Femur (tissue), 1 donor: ENCODE measurements around the gene TEAD4.

Source experiments
- DNase-seq: peaks from one replicate; pipeline ENCODE4 v3.0.0-alpha.2; 2017

The TEAD4 gene

GRCh38 chr12:2959192-2959504 lies at the start of gene TEAD4:
TSS of gene TEAD4 (plus strand) at chr12:2959397.
- DNase-seq, result peak; percentile 77

- DNase-seq, result no peak
Observed at GRCh38 chr12:2912216-2912575, 47.0 kb upstream of the TEAD4 start.

DNA sequence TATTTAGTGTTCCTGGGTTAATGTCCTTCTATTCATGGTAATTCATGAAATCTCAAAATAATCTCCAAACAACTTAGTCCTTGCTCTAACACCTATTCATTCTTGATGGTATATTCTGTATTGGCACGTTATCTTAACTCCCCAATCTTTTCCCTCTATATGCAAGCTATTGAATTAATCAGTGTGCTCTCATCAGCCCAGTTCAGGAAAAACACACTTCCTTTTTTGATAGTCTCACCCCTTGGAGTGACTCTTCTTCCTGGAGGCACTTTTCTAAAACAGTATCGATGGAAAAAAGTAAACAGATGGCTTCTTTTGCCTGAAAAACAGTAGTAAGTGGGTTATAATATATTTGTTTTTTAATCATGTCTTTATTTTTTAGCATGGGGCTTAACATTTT lies 39.9 kb upstream of the TEAD4 start:
- no peak for DNase-seq

DNA sequence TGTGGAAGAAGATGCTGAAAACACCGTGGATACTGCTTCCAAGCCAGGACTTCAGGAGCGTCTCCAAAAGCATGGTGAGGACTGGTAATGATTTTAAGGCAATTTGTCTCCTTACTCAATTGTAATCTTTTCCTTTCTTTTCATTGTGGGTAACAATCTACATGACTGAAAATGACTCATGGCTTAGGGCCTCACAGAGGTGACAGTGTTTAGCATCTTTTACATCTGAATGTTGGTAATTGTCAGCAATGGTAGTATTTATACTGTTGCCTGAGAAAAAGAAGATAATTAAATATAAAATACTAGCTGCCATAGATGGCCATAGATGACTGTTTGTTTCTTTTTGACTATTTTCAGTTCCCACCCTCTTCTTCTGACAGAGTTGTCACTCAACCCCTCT lies 36.9 kb upstream of the TEAD4 start:
- no peak for DNase-seq

GRCh38 chr12:2923057-2923456 lies 36.1 kb upstream of the TEAD4 start:
- no peak for DNase-seq

GRCh38 chr12:2924019-2924418 lies 35.2 kb upstream of the TEAD4 start:
- no peak for DNase-seq

DNA sequence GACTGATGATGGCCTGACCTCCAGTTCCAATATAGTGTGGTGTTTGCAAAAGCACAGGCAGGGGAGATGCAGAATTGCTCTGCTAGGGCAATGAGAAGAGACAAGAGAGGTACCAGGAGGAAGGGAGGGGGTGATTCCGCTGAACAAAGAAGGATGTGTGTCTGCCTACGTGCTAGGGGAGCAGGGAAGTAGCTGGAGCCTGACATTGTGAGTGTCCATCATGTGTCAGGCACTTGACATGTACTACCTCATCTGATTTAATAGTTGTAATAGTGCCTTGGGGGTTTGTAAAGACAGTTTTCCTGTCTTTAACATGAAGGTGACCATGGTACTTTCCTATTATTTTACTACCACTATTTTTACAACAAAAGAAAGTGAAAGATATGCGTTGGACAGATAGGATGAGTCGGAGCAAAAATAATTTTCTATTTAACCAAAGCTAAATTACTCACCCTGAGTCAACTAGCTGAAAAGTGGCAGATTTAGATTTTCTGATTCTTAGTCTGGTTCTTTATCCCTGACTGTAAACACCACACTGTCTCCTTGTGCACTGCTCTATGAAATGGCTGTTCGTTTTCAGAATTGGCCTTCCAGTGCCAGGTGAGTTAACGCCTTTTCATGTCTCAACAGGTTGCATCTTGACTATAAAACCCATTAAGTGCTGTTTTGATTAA lies 33.7 kb upstream of the TEAD4 start:
- DNase-seq, result no peak

- no peak for DNase-seq
Observed at GRCh38 chr12:2930865-2931264, 28.3 kb upstream of the TEAD4 start.

- no peak for DNase-seq
Observed at GRCh38 chr12:2933586-2933985, 25.6 kb upstream of the TEAD4 start.

DNA sequence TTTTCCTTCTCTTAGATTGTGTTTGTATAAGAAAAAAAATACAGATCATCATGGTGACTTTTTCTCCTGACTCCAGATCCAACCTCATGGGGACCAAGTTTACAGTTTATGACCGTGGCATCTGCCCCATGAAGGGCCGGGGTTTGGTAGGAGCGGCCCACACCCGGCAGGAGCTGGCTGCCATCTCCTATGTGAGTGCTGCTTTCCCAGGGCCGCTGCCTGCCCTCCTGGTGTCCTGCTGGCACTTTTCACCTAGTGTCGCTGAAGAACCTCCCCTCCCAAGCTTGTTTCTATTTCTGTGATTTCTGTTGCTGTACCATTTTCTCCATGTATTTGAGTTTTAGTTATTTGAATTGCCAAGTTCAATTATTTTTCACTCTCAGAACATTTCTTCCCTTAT lies 24.8 kb upstream of the TEAD4 start:
- no peak for DNase-seq

DNA sequence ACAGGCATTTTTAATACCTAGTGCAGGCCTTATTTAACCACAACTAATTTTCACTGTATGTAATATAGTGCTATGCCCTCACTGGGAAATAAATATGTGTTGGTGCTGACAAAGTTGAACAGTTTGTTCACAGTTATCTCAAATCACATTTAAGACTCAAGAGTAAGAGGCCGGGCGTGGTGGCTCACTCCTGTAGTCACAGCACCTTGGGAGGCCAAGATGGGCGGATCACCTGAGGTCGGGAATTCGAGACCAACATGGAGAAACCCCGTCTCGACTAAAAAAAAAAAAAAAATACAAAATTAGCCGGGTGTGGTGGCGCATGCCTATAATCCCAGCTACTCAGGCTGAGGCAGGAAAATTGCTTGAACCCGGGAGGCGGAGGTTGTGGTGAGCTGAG lies 22.9 kb upstream of the TEAD4 start:
- DNase-seq, result no peak

DNA sequence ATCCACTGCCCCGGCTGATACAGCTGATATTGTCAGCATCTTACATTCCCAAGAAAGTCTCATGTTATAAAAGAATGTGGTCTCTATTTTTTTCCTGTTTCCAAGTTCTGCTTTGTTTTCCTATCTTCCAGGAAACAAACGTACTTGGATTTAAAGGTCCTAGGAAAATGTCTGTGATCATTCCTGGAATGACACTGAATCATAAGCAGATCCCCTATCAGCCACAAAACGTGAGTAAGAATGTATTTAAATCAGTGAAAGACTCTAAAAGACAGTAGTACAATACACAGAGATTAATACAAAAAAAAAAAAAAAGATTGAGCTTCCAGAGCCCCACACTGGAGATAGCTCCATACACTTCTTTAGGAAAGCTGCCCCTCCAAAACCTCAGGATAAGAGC lies 21.7 kb upstream of the TEAD4 start:
- DNase-seq, result no peak

DNA sequence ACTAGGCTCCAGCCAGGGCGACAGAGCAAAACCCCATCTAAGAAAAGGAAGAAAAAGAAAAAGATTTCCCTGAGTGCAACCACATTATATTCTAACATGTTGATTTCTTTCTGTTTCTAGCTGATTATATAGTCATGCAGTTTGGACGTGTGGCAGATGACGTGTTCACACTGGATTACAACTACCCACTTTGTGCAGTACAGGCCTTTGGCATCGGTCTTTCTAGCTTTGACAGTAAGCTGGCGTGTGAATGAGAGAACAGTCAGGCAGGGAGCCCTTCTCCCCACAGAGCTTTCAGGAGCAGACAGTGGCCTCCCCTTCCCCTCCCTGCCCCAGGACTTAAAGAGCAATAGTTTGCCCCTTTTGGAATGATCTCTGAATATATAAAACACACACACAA lies 20.0 kb upstream of the TEAD4 start:
- no peak for DNase-seq

- DNase-seq, result no peak
Observed at GRCh38 chr12:2940564-2940963, 18.6 kb upstream of the TEAD4 start.

DNA sequence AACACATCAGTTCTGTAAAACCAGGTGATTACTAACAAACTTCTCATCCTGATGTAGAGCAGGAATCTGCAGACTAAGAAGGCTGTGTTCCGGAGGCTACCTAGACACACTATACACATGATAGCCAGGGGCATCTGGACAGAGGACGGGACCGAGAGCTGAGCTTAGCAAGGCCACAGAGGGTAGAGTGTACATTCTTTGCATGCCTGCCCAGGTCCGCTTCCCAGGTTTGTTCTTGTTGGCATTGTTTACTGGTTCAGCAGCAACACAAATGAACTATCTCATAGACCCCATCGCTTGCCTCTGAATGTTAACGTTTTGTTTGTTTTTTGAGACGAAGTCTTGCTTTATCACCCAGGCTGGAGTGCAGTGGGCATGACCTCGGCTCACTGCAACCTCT lies 17.7 kb upstream of the TEAD4 start:
- no peak for DNase-seq

DNA sequence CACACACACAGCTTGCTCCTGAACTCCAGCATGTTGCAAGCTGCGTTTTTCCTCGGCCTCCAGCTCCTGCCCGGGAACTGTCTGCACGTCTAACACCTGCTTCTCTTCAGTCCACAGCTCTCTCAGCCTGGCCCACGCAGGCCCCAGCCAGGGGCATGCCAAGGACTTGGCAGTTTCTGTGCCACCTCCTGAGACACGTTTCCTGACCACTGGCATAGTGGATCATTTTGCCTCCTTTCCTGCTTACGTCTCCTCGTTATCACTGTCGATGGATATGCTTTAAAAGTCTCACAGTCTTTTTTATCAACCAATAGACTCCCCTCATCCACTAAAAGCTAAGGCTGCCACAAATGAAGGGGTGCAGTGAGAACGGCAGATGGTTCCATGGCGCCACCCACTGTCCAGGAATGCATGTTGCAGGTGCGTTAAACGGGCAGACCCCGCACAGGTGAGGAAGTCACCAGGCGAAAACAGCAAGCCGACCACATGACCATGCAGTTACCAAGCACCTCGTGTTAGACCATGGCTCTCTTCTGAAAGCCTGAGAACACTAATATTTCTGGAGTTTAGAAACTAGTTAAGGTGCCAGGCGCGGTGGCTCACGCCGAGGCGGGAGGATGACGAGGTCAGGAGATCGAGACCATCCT lies 14.7 kb upstream of the TEAD4 start:
- DNase-seq, result peak; percentile 34

DNA sequence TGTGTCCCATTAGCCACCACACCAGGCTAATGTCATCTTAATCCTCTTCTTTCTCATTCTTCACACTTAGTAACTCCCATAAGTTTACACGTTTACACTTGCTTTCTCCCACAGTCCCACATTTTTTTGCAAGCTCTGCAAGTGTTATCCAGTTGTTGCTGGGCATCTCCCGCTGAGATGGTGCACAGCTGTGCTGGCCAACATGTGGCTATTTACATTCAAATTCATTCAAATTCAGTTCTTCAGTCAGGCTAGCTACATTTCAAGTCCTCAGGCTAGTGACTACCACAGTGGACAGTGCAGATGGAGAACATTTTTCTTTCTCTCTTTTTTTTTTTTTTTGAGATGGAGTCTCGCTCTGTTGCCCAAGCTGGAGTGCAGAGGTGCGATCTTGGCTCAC lies 9.8 kb upstream of the TEAD4 start:
- no peak for DNase-seq

- no peak for DNase-seq
Observed at GRCh38 chr12:2955888-2956287, 3.3 kb upstream of the TEAD4 start.

DNA sequence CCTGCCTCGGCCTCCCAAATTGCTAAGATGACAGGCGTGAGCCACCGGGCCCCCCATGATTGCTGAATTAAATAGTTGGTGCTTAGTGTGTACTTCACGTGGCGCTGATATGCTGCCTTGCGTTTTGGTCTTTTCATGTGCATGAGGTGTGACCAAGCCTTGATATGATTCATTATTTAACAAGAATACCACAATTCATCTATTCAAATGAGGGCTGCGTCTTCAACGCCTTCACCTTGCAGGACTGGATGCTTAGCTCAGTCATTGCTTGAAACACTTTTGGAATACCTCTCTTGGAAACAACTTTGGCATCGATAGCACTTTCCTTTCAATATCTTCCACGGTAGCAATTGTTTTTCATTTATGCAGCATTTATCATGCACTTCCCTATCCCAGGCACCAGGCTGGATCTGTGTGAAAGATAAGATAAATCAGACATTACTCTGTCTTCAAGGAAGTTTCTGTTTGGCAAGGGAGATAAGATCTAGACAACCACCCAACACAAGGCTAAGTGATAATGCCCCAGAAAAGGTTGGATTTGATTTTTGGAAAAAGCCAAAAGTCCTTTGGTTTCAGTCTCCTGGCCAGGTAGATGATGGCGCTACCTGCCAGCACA lies 1.3 kb upstream of the TEAD4 start:
- DNase-seq, result no peak

- peak; percentile 51 for DNase-seq
Observed at GRCh38 chr12:2958432-2959191, 585 bp upstream of the TEAD4 start.

GRCh38 chr12:2959505-2960389 lies 550 bp downstream of the TEAD4 start:
- peak; percentile 65 for DNase-seq

DNA sequence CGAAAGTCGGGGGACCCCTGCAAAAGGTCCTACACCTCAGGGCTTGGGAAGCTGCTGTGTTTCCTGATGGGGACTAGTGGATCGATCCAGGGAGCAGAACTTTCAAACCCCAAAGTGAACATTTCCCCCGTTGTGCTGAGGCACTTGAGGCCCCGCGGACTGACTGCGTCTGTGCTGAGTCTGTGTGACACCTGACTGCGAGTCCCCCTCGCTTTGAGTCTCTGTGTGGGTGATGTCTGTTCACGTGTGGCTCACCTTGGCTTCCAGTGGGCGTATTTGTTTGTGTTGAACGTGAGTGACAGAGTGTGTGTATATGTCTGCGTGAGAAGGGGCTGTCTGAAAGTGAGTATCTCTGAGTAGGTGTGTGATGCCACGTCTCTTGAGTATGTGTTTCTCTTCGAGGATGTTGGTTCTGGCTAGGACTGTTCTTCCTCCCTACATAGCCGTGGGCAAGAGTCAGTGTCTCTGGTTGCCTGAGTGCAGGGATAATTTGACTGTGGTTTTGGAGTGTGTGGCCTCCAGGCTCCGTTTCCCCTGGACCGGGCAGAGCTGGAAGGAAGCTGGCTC lies 1.3 kb downstream of the TEAD4 start:
- no peak for DNase-seq
